Neural progenitor cell (in vitro differentiated cells): ENCODE measurements around the gene LPCAT4. TPM values are rescaled to one million over a fixed set of nuclear protein-coding genes. Genes with fewer than 3 reads are reported as not detected.
A peak's percentile ranks its signal among the peaks of the same experiment; 100 is the strongest.

Experiments
- DNase-seq: peaks from one replicate; pipeline ENCODE4 v3.0.0-alpha.2; 2016; ENCODE audit warnings: low spot score
- H2AFZ ChIP-seq: fragments of 200-600 bp; sonication (generic); replicated peaks from 2 replicates; pipeline ENCODE4 v1.6.1; 2016; ENCODE audit warnings: antibody characterized with exemption
- H3F3A ChIP-seq: fragments of 200-600 bp; sonication (generic); 2 replicates; pipeline ENCODE4 v1.6.1; 2016; ENCODE audit warnings: antibody characterized with exemption, low read depth
- H3K27ac ChIP-seq: fragments of 200-600 bp; sonication (generic); 2 replicates; pipeline ENCODE4 v1.5.1; 2016; ENCODE audit warnings: mild to moderate bottlenecking
- H3K27me3 ChIP-seq: fragments of 200-600 bp; sonication (generic); 2 replicates; pipeline ENCODE4 v1.6.1; 2016; ENCODE audit warnings: mild to moderate bottlenecking, moderate library complexity
- H3K36me3 ChIP-seq: fragments of 200-600 bp; sonication (generic); 2 replicates; pipeline ENCODE4 v1.5.1; 2016
- H3K4me1 ChIP-seq: fragments of 200-600 bp; sonication (generic); 2 replicates; pipeline ENCODE4 v1.6.1; 2016; ENCODE audit warnings: mixed run types
- H3K4me2 ChIP-seq: fragments of 200-600 bp; sonication (generic); 2 replicates; pipeline ENCODE4 v1.6.1; 2016
- H3K4me3 ChIP-seq: fragments of 200-600 bp; sonication (generic); 2 replicates; pipeline ENCODE4 v1.5.1; 2016
- H3K79me2 ChIP-seq: fragments of 200-600 bp; sonication (generic); 2 replicates; pipeline ENCODE4 v1.6.1; 2016; ENCODE audit warnings: low read depth
- H3K9ac ChIP-seq: fragments of 200-600 bp; sonication (generic); 2 replicates; pipeline ENCODE4 v1.6.1; 2016
- H3K9me3 ChIP-seq: fragments of 200-600 bp; sonication (generic); 2 replicates; pipeline ENCODE4 v1.5.1; 2016; ENCODE audit warnings: low read depth
- H4K20me1 ChIP-seq: fragments of 200-600 bp; sonication (generic); 2 replicates; pipeline ENCODE4 v1.6.1; 2016; ENCODE audit warnings: low read depth
- H3K27ac Mint-ChIP-seq: 3 replicates; pipeline ENCODE4 v1.8.0; 2021; ENCODE audit warnings: mixed read lengths
- H3K27me3 Mint-ChIP-seq: 2 replicates; pipeline ENCODE4 v1.8.0; 2022; ENCODE audit warnings: low read depth, mild to moderate bottlenecking, inconsistent platforms, moderate library complexity, mixed read lengths; ENCODE audit not compliant: insufficient read depth
- H3K36me3 Mint-ChIP-seq: 3 replicates; pipeline ENCODE4 v1.8.0; 2021; ENCODE audit warnings: mixed read lengths
- H3K4me1 Mint-ChIP-seq: 3 replicates; pipeline ENCODE4 v1.8.0; 2021; ENCODE audit warnings: mixed read lengths
- H3K4me3 Mint-ChIP-seq: 3 replicates; pipeline ENCODE4 v1.8.0; 2021; ENCODE audit warnings: mild to moderate bottlenecking, moderate library complexity, mixed read lengths
- H3K9me3 Mint-ChIP-seq: 3 replicates; pipeline ENCODE4 v1.8.0; 2020; ENCODE audit warnings: mixed read lengths
- EZH2 ChIP-seq: fragments of 200-600 bp; sonication (generic); IDR thresholded peaks from 2 replicates; pipeline ENCODE4 v1.6.1; 2017; ENCODE audit warnings: antibody characterized with exemption, mild to moderate bottlenecking, moderate library complexity
- EZH2phosphoT487 ChIP-seq: fragments of 200-600 bp; sonication (generic); IDR thresholded peaks from 2 replicates; pipeline ENCODE4 v1.6.1; 2017; ENCODE audit warnings: antibody characterized with exemption
- total RNA-seq: library from RNA; depleted of rRNA; stranded (reverse); fragments of >200 nt; gene quantifications from 2 replicates; pipeline ENCODE4 v1.2.3, GENCODE V29; 2015; ENCODE audit warnings: low replicate concordance
- TF ChIP-seq, protein P1 (sequence below): fragments of 200-600 bp; sonication (generic); IDR thresholded peaks from 2 replicates; pipeline ENCODE4 v1.5.1; 2017; ENCODE audit warnings: antibody characterized with exemption, mild to moderate bottlenecking

Gene LPCAT4
- total RNA-seq, 1 donor from 2014 or later = 35.1 TPM

DNA sequence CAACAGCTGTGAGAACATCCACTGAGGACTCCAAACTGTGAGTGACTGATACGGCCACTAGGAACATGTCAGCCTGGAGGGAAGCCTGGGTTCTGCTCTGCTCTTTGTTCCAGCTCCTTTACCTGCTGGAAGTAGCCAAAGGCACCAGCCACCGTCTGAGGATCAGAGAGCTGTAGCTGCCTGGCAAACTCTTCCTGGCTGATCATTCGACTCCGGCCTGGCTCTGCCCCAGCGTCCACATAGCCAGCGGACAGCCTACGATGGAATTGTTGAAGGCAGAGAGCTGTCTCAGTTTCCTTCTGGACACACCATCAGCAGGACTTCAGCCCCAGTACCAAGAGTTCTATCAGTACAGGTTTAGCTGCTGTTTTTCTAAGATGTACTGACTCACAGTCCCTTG lies 5.7 kb downstream of the LPCAT4 start:
- TF ChIP-seq, protein P1, sequence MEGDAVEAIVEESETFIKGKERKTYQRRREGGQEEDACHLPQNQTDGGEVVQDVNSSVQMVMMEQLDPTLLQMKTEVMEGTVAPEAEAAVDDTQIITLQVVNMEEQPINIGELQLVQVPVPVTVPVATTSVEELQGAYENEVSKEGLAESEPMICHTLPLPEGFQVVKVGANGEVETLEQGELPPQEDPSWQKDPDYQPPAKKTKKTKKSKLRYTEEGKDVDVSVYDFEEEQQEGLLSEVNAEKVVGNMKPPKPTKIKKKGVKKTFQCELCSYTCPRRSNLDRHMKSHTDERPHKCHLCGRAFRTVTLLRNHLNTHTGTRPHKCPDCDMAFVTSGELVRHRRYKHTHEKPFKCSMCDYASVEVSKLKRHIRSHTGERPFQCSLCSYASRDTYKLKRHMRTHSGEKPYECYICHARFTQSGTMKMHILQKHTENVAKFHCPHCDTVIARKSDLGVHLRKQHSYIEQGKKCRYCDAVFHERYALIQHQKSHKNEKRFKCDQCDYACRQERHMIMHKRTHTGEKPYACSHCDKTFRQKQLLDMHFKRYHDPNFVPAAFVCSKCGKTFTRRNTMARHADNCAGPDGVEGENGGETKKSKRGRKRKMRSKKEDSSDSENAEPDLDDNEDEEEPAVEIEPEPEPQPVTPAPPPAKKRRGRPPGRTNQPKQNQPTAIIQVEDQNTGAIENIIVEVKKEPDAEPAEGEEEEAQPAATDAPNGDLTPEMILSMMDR = no peak
- TF ChIP-seq EZH2phosphoT487 = no peak
- TF ChIP-seq EZH2 = no peak
- Histone ChIP-seq H3K79me2 (peaks cover 18% of the 10 kb centered on the region), H3K4me3 (no peak overlapping the region), H3K4me2 (no peak overlapping the region), H3K9ac (no peak overlapping the region), H4K20me1 (peaks cover 14% of the 10 kb centered on the region), H3K27ac (peak overlapping the region; percentile 26), H3K4me1 (peaks cover 8% of the 10 kb centered on the region), H3K27me3 (no peaks in the 10 kb centered on the region), H3K9me3 (no peaks in the 10 kb centered on the region), H2AFZ (no peak overlapping the region), H3K36me3 (no peaks in the 10 kb centered on the region), H3F3A (peaks cover under 1% of the 10 kb centered on the region)
- no peak for DNase-seq
- no peaks in the 10 kb centered on the region for H3K9me3 Mint-ChIP-seq
- peaks cover 13% of the 10 kb centered on the region for H3K36me3 Mint-ChIP-seq
- peaks cover 5% of the 10 kb centered on the region for H3K27me3 Mint-ChIP-seq
- no peak overlapping the region for H3K4me3 Mint-ChIP-seq
- no peak overlapping the region for H3K27ac Mint-ChIP-seq
- H3K4me1 Mint-ChIP-seq = peaks cover 9% of the 10 kb centered on the region

DNA sequence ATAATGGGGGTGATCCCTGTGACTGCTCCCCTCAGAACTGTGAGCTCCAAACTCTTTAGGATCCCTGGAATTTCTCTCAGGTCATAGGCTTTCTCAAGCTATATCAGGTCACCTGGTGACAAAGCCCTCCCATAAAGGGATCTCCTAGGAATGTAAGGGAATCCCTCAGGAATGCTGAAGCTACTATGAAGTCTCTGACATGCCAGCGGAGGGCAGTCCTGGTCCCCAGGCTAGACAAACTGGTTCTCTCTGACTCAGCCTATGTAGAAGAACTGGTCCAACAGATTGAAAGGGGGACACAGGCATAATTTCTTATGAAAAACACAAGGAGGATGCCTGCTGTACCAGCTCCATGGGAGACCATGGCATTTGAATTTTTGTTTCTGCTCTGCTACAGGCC lies 6.7 kb downstream of the LPCAT4 start:
- Mint-ChIP-seq H3K4me1 (peaks cover 1% of the 10 kb centered on the region), H3K27ac (no peak overlapping the region), H3K27me3 (peaks cover 7% of the 10 kb centered on the region), H3K36me3 (peaks cover 13% of the 10 kb centered on the region), H3K9me3 (no peaks in the 10 kb centered on the region), H3K4me3 (no peak overlapping the region)
- H2AFZ ChIP-seq = no peak overlapping the region
- peaks cover 4% of the 10 kb centered on the region for H4K20me1 ChIP-seq
- peaks cover 8% of the 10 kb centered on the region for H3K79me2 ChIP-seq
- H3K36me3 ChIP-seq = no peaks in the 10 kb centered on the region
- no peaks in the 10 kb centered on the region for H3K27me3 ChIP-seq
- peak; percentile 57 for DNase-seq
- TF ChIP-seq, protein P1 = peak; percentile 9
- no peak for TF ChIP-seq EZH2
- no peaks in the 10 kb centered on the region for H3K9me3 ChIP-seq
- peaks cover under 1% of the 10 kb centered on the region for H3K4me1 ChIP-seq
- H3K4me2 ChIP-seq = no peak overlapping the region
- no peak overlapping the region for H3K27ac ChIP-seq
- H3F3A ChIP-seq = no peaks in the 10 kb centered on the region
- no peak overlapping the region for H3K4me3 ChIP-seq
- H3K9ac ChIP-seq = no peak overlapping the region

DNA sequence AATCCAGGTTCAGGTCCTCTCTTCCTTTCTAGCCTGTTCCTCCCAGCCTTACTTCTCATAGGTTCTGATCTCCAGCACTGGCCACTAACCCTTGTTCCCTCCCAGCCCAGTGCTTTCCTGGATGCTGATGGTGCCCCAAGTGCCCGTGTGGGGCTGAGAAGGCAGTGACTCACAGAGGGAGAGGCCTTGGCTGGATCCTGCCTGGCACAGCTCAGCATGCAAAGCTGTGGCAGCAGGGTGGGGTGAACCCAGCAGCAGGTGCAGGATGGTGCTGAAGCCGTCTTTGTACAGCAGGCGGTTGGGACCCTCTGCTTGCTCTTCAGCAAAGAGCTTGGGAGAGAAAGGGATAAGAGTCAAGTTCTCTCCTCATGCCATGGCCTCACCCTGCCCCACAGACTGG lies 7.6 kb downstream of the LPCAT4 start:
- Mint-ChIP-seq H3K9me3 (no peaks in the 10 kb centered on the region), H3K4me1 (no peaks in the 10 kb centered on the region), H3K27me3 (peaks cover 8% of the 10 kb centered on the region), H3K4me3 (no peak overlapping the region), H3K27ac (no peak overlapping the region), H3K36me3 (peaks cover 11% of the 10 kb centered on the region)
- H2AFZ ChIP-seq = no peak overlapping the region
- no peak overlapping the region for H3K4me2 ChIP-seq
- no peak overlapping the region for H3K9ac ChIP-seq
- peaks cover 3% of the 10 kb centered on the region for H4K20me1 ChIP-seq
- H3F3A ChIP-seq = no peaks in the 10 kb centered on the region
- H3K9me3 ChIP-seq = no peaks in the 10 kb centered on the region
- no peak overlapping the region for H3K27ac ChIP-seq
- H3K4me3 ChIP-seq = no peak overlapping the region
- no peaks in the 10 kb centered on the region for H3K79me2 ChIP-seq
- H3K27me3 ChIP-seq = no peaks in the 10 kb centered on the region
- H3K36me3 ChIP-seq = no peaks in the 10 kb centered on the region
- TF ChIP-seq EZH2 (no peak), EZH2phosphoT487 (no peak)
- TF ChIP-seq, protein P1 = no peak
- DNase-seq = no peak
- H3K4me1 ChIP-seq = no peaks in the 10 kb centered on the region
